Skeletal muscle tissue (tissue), 4 donors: Measurements from ENCODE around the gene NOXA1. TPM values are rescaled to one million over a fixed set of nuclear protein-coding genes. Genes with fewer than 3 reads are reported as not detected.

Experiments used
- H3K27ac ChIP-seq: one replicate; pipeline ENCODE4 v1.7.0; 2013; ENCODE audit warnings: mild to moderate bottlenecking, low read depth, low read length, inconsistent platforms
- H3K27me3 ChIP-seq, 3 donors: one replicate each; pipeline ENCODE4 v1.7.0; 2013; ENCODE audit warnings: low read length in 3 of 3; ENCODE audit not compliant: control insufficient read depth in 3 of 3, insufficient read depth in 3 of 3
- H3K36me3 ChIP-seq, 3 donors: one replicate each; pipeline ENCODE4 v1.7.0; 2013; ENCODE audit warnings: low read length in 3 of 3; ENCODE audit not compliant: control insufficient read depth in 3 of 3, insufficient read depth in 3 of 3
- H3K4me1 ChIP-seq, 3 donors: one replicate each; pipeline ENCODE4 v1.7.0; 2013; ENCODE audit warnings: low read length in 3 of 3, mild to moderate bottlenecking in 3 of 3; ENCODE audit not compliant: control insufficient read depth in 3 of 3, insufficient read depth in 3 of 3
- H3K4me3 ChIP-seq, 3 donors: one replicate each; pipeline ENCODE4 v1.7.0; 2013; ENCODE audit warnings: low read length in 3 of 3
- H3K9ac ChIP-seq, 3 donors: one replicate each; pipeline ENCODE4 v1.7.0; 2013; ENCODE audit warnings: low read length in 3 of 3, mild to moderate bottlenecking in 3 of 3, moderate library complexity in 2 of 3, low read depth in 1 of 3
- H3K9me3 ChIP-seq, 3 donors: one replicate each; pipeline ENCODE4 v1.7.0; 2013; ENCODE audit warnings: low read length in 3 of 3; ENCODE audit not compliant: control insufficient read depth in 3 of 3
- total RNA-seq: library from RNA; depleted of rRNA; stranded (reverse); fragments of >200 nt; gene quantifications from one replicate; pipeline ENCODE4 v1.2.3, GENCODE V29; 2014
- donor health status: Osteomylitis.

NOXA1 gene
- total RNA-seq, 1 donor from 2014 or later = 0.52 TPM

DNA sequence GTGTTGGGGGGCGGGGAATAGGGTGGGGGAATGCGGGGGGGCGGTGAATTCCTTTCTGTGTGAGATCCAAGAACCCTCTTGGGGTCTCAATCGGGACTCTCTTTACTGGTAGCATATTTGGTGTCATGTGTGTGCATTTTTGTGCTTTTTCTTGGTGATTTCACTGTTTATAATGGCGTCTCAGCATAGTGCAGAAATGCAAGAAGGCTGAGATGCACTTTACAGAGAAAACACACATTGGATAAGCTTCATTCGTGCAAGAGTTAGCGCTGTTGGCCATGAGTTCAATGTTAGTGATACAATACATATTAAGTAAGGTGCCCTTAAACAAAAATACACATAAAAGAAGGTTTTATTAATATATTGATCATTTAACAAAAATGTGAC is 18.7 kb downstream of the NOXA1 start:
- no peak overlapping the region for H3K9ac ChIP-seq

DNA sequence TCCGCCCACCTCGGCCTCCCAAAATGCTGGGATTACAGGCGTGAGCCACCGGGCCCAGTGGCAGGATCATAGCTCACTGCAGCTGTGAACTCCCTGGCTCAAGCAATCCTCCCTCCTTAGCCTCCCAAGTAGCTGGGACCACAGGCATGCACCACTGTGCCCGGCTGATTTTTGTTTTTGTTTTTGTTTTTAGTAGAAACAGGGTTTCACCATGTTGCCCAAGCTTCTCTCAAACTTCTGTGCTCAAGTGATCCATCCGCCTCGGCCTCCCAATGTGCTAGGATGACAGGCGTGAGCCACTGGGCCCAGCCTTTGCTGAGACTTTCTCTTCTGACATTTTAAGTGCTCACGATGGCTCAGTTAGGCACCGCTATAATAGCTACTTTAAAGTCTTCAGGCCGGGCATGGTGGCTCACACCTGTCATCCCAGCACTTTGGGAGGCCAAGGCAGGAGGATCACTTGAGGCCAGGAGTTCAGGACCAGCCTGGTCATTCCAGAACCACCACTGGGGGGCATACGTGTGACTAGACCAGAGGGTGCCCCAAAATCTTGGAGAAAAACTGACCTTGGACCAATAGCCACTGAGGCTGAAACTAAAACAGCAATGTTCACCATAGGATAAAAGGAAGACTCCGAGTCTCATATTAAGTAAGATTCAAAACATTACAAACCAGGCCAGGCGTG is 21.1 kb downstream of the NOXA1 start:
- no peak overlapping the region for H3K4me3 ChIP-seq
- peaks cover 4 to 15% (median 15%) of the 10 kb centered on the region in 3 donors for H3K27me3 ChIP-seq
- H3K9me3 ChIP-seq = no peaks in the 10 kb centered on the region
- H3K4me1 ChIP-seq = peaks cover 3 to 10% (median 10%) of the 10 kb centered on the region in 3 donors
- no peak overlapping the region for H3K9ac ChIP-seq
- H3K27ac ChIP-seq = no peak overlapping the region
- H3K36me3 ChIP-seq = peaks cover 0 to 3% (median 0%) of the 10 kb centered on the region in 3 donors

More for the DNA sequence above, 18.7 kb downstream of the NOXA1 start:
- H3K9me3 ChIP-seq = no peaks in the 10 kb centered on the region
- peaks cover 3 to 23% (median 9%) of the 10 kb centered on the region in 3 donors for H3K4me1 ChIP-seq
- H3K36me3 ChIP-seq = no peaks in the 10 kb centered on the region
- no peak overlapping the region for H3K27ac ChIP-seq
- peak overlapping the region in 1 of 3 donors; percentile 14 for H3K4me3 ChIP-seq
- peaks cover 21 to 38% (median 31%) of the 10 kb centered on the region in 3 donors for H3K27me3 ChIP-seq

DNA sequence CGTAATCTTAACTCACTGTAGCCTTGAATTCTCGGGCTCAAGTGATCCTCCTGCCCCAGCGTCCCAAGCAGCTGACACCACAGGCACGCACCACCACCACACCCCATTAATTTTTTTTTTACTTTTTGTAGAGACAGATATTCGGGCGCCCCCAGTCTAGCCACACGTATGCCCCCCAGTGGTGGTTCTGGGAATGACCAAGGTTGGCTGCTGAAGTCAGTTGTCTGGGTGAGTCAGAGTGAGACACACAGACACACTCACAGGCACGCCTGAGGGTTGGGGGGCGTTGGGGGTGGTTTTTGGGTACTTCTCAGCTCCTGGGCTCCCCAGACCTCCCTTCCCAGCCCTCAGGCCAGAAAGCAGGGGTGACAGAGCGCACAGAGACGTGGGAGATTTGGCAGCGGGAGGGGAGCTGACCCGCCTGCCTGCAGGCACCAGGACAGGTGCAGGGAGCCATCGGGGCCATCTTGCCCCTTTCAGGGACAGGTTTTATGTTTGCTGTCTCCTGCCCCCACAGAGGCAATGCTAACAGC is 22.1 kb downstream of the NOXA1 start:
- peak overlapping the region in 1 of 3 donors; percentile 6 for H3K4me3 ChIP-seq
- H3K9ac ChIP-seq = no peak overlapping the region
- peaks cover 0 to 11% (median 11%) of the 10 kb centered on the region in 3 donors for H3K27me3 ChIP-seq
- peaks cover 0 to 3% (median 0%) of the 10 kb centered on the region in 3 donors for H3K36me3 ChIP-seq
- H3K27ac ChIP-seq = no peak overlapping the region
- peaks cover 3 to 7% (median 7%) of the 10 kb centered on the region in 3 donors for H3K4me1 ChIP-seq
- H3K9me3 ChIP-seq = no peaks in the 10 kb centered on the region

DNA sequence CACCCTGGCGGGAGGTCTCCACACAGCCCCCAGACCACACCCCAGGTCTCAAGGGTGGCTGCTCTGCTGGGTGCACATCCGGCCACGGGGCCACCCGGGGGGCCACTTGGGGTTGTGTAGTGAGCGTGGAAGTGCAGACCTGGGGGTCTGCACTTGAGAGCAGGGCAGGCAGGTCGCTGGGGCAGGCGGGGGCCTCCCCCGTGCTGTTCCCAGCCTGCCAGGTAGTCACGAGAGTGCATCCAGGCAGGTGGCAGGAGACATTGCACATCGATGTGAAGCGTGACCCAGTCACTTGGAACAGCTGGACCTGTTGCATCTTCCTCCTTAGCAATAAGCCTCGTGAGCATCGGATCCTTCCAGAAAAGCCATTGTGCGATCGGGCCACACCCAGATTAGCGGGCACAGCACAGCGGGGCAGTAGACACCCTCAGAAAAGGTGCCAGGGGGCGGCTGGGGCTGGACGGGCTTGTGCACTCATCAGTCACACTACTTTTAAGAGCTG is 22.8 kb downstream of the NOXA1 start:
- peaks cover 3 to 7% (median 7%) of the 10 kb centered on the region in 3 donors for H3K4me1 ChIP-seq
- peaks cover 0 to 3% (median 0%) of the 10 kb centered on the region in 3 donors for H3K36me3 ChIP-seq
- no peak overlapping the region for H3K27ac ChIP-seq
- H3K9ac ChIP-seq = no peak overlapping the region
- no peaks in the 10 kb centered on the region for H3K9me3 ChIP-seq
- H3K27me3 ChIP-seq = peaks cover 0 to 11% (median 11%) of the 10 kb centered on the region in 3 donors
- H3K4me3 ChIP-seq = no peak overlapping the region

DNA sequence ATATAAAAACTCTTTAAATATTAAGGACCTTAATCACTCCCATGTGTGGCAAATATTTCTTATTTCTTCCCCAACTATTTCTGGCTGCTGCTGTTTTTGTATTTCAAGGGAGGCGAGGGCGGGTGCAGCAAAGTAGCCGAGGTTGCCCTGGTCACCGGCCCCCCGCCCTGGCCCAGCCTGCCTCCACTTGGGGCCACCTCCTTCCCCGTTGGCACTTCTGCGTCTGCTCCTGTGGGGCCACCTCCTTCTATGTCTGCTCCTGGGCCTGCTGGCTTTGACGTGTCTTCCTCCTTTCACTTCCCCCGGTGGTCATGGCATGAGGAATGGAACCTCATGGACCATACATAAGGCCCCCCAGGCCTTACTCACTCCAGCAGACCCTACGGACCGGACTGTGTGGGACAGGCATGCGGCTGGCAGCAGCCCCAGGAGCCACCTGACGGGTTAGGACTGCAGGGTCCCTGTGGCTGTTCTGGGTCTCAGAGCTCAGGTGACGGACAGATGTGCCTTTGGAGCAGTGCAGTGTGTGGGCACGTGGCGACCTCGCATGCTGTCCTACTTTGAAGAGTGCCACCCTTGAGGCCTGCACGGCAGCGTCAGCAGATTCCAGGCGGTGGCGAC is 23.8 kb downstream of the NOXA1 start:
- H3K9me3 ChIP-seq = no peaks in the 10 kb centered on the region
- H3K4me3 ChIP-seq = no peak overlapping the region
- peaks cover 3 to 7% (median 7%) of the 10 kb centered on the region in 3 donors for H3K4me1 ChIP-seq
- H3K27me3 ChIP-seq = peaks cover 0 to 10% (median 10%) of the 10 kb centered on the region in 3 donors
- H3K36me3 ChIP-seq = peaks cover 0 to 3% (median 0%) of the 10 kb centered on the region in 3 donors
- no peak overlapping the region for H3K9ac ChIP-seq
- H3K27ac ChIP-seq = no peak overlapping the region

DNA sequence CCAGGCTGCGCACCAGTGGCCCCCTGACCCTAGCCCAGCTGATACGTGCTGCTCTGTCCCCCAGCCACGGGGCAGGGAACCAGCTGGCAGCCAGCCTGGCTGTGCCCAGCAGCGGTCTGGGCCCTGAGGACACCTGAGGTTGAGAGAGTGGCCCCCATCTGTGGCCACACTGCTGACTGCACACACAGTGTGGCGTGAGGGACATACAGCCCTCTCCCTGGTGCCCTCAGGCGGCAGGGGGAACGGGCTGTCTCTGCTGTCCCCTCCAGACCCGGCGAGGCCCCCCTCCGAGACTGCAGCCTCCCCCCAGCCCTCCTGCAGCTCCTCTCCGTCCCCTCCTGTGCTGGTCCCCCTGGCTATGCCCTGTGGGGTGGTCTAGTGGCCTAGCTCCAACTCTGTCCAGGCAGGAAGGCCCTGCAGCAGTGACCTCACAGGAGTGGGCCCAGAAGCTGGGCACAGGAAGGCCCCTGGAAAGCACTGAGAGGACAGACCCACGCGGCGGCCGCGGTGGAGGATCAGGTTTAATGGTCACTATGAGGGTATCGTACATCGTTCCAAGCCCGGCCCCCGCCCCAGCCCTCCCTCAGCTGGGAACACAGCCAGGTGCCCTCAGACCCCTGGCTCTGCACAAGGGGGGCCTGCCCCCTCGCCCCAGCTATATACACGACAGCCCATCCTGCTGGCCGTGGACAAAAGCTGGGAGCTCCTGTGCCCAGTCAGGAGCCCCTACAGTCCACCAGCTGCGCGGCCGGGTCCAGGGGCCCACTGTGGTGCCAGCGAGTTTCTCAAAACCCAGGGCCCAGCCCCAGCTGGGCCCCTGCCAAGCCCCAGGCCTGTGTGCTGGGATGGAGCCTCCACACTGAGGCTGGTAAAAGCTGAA is 24.8 kb downstream of the NOXA1 start:
- Histone ChIP-seq H3K36me3 (peaks cover 0 to 7% (median 1%) of the 10 kb centered on the region in 3 donors), H3K9ac (peak overlapping the region in 1 of 3 donors; percentile 33), H3K27ac (no peak overlapping the region), H3K9me3 (no peaks in the 10 kb centered on the region), H3K27me3 (peaks cover 0 to 8% (median 6%) of the 10 kb centered on the region in 3 donors), H3K4me1 (peaks cover 3 to 7% (median 7%) of the 10 kb centered on the region in 3 donors), H3K4me3 (no peak overlapping the region)

DNA sequence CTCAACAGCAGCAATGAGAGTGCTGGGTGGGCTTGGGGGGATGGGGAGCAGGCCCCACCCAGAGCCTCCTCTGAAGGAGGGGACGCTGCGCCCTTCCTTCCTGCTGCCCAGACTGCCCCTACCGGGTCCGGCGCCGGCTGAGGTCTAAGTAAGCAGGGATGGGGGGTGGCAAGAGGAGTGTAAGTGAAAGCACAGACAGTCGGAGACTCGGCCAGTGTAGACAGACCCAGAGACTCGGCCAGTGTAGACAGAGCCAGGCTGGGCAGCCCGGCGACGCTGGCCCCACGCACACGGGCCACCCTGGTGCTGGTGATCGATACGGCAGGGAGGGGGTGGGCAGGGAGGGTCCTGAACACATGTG is 25.4 kb downstream of the NOXA1 start:
- no peak overlapping the region for H3K4me3 ChIP-seq
- H3K27ac ChIP-seq = no peak overlapping the region
- H3K36me3 ChIP-seq = peaks cover 0 to 8% (median 2%) of the 10 kb centered on the region in 3 donors

DNA sequence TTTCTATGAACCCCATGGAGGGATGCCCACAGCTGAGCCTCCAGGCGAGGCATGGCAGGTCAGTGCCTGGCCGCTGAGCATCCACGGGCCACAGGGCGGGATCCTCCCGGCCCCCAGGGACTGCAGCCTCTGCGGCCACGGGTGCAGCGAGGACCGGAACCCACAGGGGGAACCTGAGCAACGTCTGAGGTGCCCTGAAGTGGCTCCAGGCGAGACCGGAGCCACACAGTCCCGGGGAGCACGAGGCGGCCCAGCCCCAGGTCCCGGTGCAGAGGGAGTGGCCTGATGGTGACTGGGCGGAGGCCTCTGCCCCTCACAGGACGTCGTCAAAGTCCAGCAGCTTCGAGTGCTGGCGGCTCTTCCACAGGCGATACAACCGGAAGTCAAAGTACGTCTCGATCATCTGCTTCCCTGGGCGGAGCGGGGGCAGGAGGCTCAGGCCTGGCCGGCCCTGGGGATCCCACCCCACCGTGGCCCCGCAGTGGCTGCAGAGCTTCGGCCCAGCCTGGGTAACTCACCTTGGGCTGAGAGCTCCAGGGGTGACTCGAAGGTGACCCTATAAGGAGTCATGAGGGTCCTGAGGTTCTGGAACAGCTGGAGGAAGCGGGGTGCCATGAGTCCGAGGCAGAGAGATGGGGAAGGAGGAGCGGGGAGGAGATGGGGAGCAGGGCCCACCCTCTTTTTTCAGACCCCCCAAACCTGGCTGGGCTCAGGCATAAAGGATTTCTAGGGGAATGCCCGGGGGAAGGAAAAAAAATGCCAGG is 26.1 kb downstream of the NOXA1 start:
- H3K4me3 ChIP-seq = no peak overlapping the region
- peaks cover 0 to 8% (median 6%) of the 10 kb centered on the region in 3 donors for H3K27me3 ChIP-seq
- H3K27ac ChIP-seq = no peak overlapping the region
- peaks cover 3 to 7% (median 7%) of the 10 kb centered on the region in 3 donors for H3K4me1 ChIP-seq
- no peaks in the 10 kb centered on the region for H3K9me3 ChIP-seq
- no peak overlapping the region for H3K9ac ChIP-seq
- peaks cover 0 to 8% (median 2%) of the 10 kb centered on the region in 3 donors for H3K36me3 ChIP-seq

More for the DNA sequence above, 25.4 kb downstream of the NOXA1 start:
- H3K9me3 ChIP-seq = no peaks in the 10 kb centered on the region
- no peak overlapping the region for H3K9ac ChIP-seq
- peaks cover 3 to 7% (median 7%) of the 10 kb centered on the region in 3 donors for H3K4me1 ChIP-seq
- peaks cover 0 to 8% (median 6%) of the 10 kb centered on the region in 3 donors for H3K27me3 ChIP-seq
